Common myeloid progenitor, CD34-positive (primary cell): Measurements from ENCODE around the gene AIFM3.

Experiments
- CTCF ChIA-PET: fragments of 350-600 bp; sonication (Branson Sonifier 250); formaldehyde crosslinking; loops from one replicate; lab custom pipeline; 2021; ENCODE audit warnings: antibody characterized with exemption; lab: Charles Lee
- POLR2A ChIA-PET: fragments of 350-600 bp; sonication (Branson Sonifier 250); formaldehyde crosslinking; loops from one replicate; lab custom pipeline; 2021; ENCODE audit warnings: antibody characterized with exemption; lab: Charles Lee
- DNase-seq, 3 donors: peaks; one replicate each; pipeline versions ENCODE4 v3.0.0 to v3.0.0-alpha.2; 2013
- H3K27ac ChIP-seq, 2 experiments: 1 replicate in 1 of 2; 2 replicates in 1 of 2; pipeline ENCODE4 v1.7.0; 2013; ENCODE audit warnings: inconsistent platforms in 2 of 2, low read length in 2 of 2, mild to moderate bottlenecking in 2 of 2, low read depth in 1 of 2, moderate library complexity in 1 of 2; ENCODE audit not compliant: severe bottlenecking in 2 of 2, insufficient read depth in 1 of 2, poor library complexity in 1 of 2
- H3K27me3 ChIP-seq, 5 experiments: replicated peaks in 2 of 5; 1 replicate in 3 of 5; 2 replicates in 2 of 5; pipeline versions ENCODE4 v1.6.1 to v1.7.0; 2013; ENCODE audit warnings: low read length in 4 of 5, mild to moderate bottlenecking in 2 of 5, moderate library complexity in 2 of 5, inconsistent platforms in 1 of 5; ENCODE audit not compliant: insufficient read depth in 5 of 5, control insufficient read depth in 4 of 5
- H3K36me3 ChIP-seq, 4 experiments: 1 replicate in 2 of 4; 2 replicates in 2 of 4; pipeline versions ENCODE4 v1.6.1 to v1.7.0; 2013; ENCODE audit warnings: low read length in 3 of 4, control low read depth in 1 of 4, mild to moderate bottlenecking in 1 of 4; ENCODE audit not compliant: control insufficient read depth in 4 of 4, insufficient read depth in 4 of 4
- H3K4me1 ChIP-seq, 4 experiments: 1 replicate in 3 of 4; 2 replicates in 1 of 4; pipeline versions ENCODE4 v1.6.1 to v1.7.1; 2013; ENCODE audit warnings: low read length in 3 of 4, mild to moderate bottlenecking in 3 of 4, control low read depth in 1 of 4, inconsistent platforms in 1 of 4, moderate library complexity in 1 of 4; ENCODE audit not compliant: control insufficient read depth in 4 of 4, insufficient read depth in 4 of 4; ENCODE audit errors: control extremely low read depth in 1 of 4
- H3K4me3 ChIP-seq, 7 experiments: 1 replicate in 4 of 7; 2 replicates in 3 of 7; pipeline versions ENCODE4 v1.5.1 to v1.7.0; 2013; ENCODE audit warnings: mild to moderate bottlenecking in 7 of 7, low read length in 6 of 7, moderate library complexity in 6 of 7, inconsistent platforms in 2 of 7, low read depth in 2 of 7, control low read depth in 1 of 7; ENCODE audit not compliant: insufficient read depth in 4 of 7, control insufficient read depth in 1 of 7; ENCODE audit errors: extremely low read depth in 1 of 7
- H3K9me3 ChIP-seq, 5 experiments: 1 replicate in 4 of 5; 2 replicates in 1 of 5; pipeline versions ENCODE4 v1.6.1 to v1.7.1; 2013; ENCODE audit warnings: low read length in 4 of 5, mild to moderate bottlenecking in 2 of 5, inconsistent platforms in 1 of 5, low read depth in 1 of 5, moderate library complexity in 1 of 5; ENCODE audit not compliant: control insufficient read depth in 4 of 5, insufficient read depth in 2 of 5; ENCODE audit errors: control extremely low read depth in 1 of 5
- WGBS: methylation state at CpG from one replicate; pipeline ENCODE4 v1.1.5; 2013; ENCODE audit not compliant: insufficient coverage; 5-methylcytosine and 5-hydroxymethylcytosine counted together

The AIFM3 gene

GRCh38 chr22:20959578-20960461 lies 7.2 kb upstream of the AIFM3 start:
- Histone ChIP-seq H3K27me3 (peaks cover 0 to 12% (median 5%) of the 10 kb centered on the region in 5 experiments), H3K27ac (no peak overlapping the region), H3K9me3 (no peaks in the 10 kb centered on the region), H3K4me3 (no peak overlapping the region), H3K4me1 (peaks cover 0 to 28% (median 23%) of the 10 kb centered on the region in 4 experiments), H3K36me3 (no peaks in the 10 kb centered on the region)
- WGBS: 97% methylated on average over 9 of the region's 20 CpGs
- ChIA-PET POLR2A (no interaction called here), CTCF (interaction anchor here (1.1 to 1.4 kb wide), 5 partner anchors 9 to 70 kb away, joined by 3 to 5 read pairs (median 4); no protein-coding TSS in a partner anchor)
- DNase-seq: no peak

GRCh38 chr22:20960609-20961008 lies 6.4 kb upstream of the AIFM3 start:
- no peak for DNase-seq
- POLR2A ChIA-PET: no interaction called here
- Histone ChIP-seq H3K4me1 (peaks cover 0 to 34% (median 28%) of the 10 kb centered on the region in 4 experiments), H3K27ac (no peak overlapping the region), H3K4me3 (no peak overlapping the region), H3K9me3 (no peaks in the 10 kb centered on the region), H3K27me3 (peaks cover 0 to 18% (median 5%) of the 10 kb centered on the region in 5 experiments), H3K36me3 (no peaks in the 10 kb centered on the region)
- CTCF ChIA-PET: interaction anchor here (1.0 to 1.4 kb wide), 6 partner anchors 8 to 75 kb away, joined by 3 to 5 read pairs (median 4); no protein-coding TSS in a partner anchor
- WGBS: 100% methylated on average over 1 of the region's 4 CpGs

- ChIA-PET CTCF (interaction anchor here (1.2 to 1.8 kb wide), 3 partner anchors 10 to 71 kb away, joined by 4 to 9 read pairs (median 5); no protein-coding TSS in a partner anchor), POLR2A (no interaction called here)
- no peaks in the 10 kb centered on the region for H3K9me3 ChIP-seq
- no CpG with 5 or more reads among the region's 6 CpGs for WGBS
- H3K36me3 ChIP-seq: no peaks in the 10 kb centered on the region
- peaks cover 0 to 27% (median 23%) of the 10 kb centered on the region in 4 experiments for H3K4me1 ChIP-seq
- no peak for DNase-seq
- peaks cover 0 to 21% (median 5%) of the 10 kb centered on the region in 5 experiments for H3K27me3 ChIP-seq
- no peak overlapping the region for H3K27ac ChIP-seq
- H3K4me3 ChIP-seq: no peak overlapping the region
Measured at GRCh38 chr22:20962491-20962945, 4.5 kb upstream of the AIFM3 start.

GRCh38 chr22:20963201-20964052 lies 3.6 kb upstream of the AIFM3 start:
- no peak for DNase-seq
- Histone ChIP-seq H3K27ac (no peak overlapping the region), H3K4me3 (no peak overlapping the region), H3K9me3 (no peaks in the 10 kb centered on the region), H3K27me3 (peaks cover 0 to 21% (median 5%) of the 10 kb centered on the region in 5 experiments), H3K4me1 (peaks cover 0 to 29% (median 23%) of the 10 kb centered on the region in 4 experiments), H3K36me3 (no peaks in the 10 kb centered on the region)
- 92% methylated on average over 6 of the region's 7 CpGs for WGBS
- CTCF ChIA-PET: interaction anchor here (0.7 to 1.8 kb wide), 5 partner anchors 9 to 72 kb away, joined by 3 to 9 read pairs (median 4); partner anchors contain the start of gene LZTR1
- POLR2A ChIA-PET: no interaction called here

- no peaks in the 10 kb centered on the region for H3K9me3 ChIP-seq
- H3K27ac ChIP-seq: no peak overlapping the region
- CTCF ChIA-PET: interaction anchor here (1.0 to 1.7 kb wide), 2 partner anchors 8 to 18 kb away, joined by 3 to 9 read pairs; partner anchors contain the start of gene LZTR1
- peak overlapping the region in 6 of 7 experiments; percentile 10 to 65 (median 39) for H3K4me3 ChIP-seq
- WGBS: 89% methylated on average over 3 of the region's 6 CpGs
- H3K27me3 ChIP-seq: peaks cover 0 to 21% (median 5%) of the 10 kb centered on the region in 5 experiments
- no peaks in the 10 kb centered on the region for H3K36me3 ChIP-seq
- DNase-seq: no peak
- POLR2A ChIA-PET: no interaction called here
- H3K4me1 ChIP-seq: peaks cover 0 to 37% (median 26%) of the 10 kb centered on the region in 4 experiments
Measured at GRCh38 chr22:20964090-20964798, 2.8 kb upstream of the AIFM3 start.

- no peaks in the 10 kb centered on the region for H3K36me3 ChIP-seq
- CTCF ChIA-PET: no interaction called here
- whole genome bisulfite sequencing: 4% methylated on average over 10 of the region's 28 CpGs
- no peak overlapping the region for H3K27ac ChIP-seq
- peaks cover 0 to 37% (median 26%) of the 10 kb centered on the region in 4 experiments for H3K4me1 ChIP-seq
- no peaks in the 10 kb centered on the region for H3K9me3 ChIP-seq
- peaks cover 0 to 21% (median 5%) of the 10 kb centered on the region in 5 experiments for H3K27me3 ChIP-seq
- POLR2A ChIA-PET: no interaction called here
- H3K4me3 ChIP-seq: peak overlapping the region in 6 of 7 experiments; percentile 10 to 65 (median 39)
- no peak for DNase-seq
Measured at GRCh38 chr22:20964799-20965103, 2.3 kb upstream of the AIFM3 start.
